Calu3 (cell line): Measurements from ENCODE around the gene NKD1. TPM values are rescaled to one million over a fixed set of nuclear protein-coding genes. Genes with fewer than 3 reads are reported as not detected.

Experiments used
- BruUV-seq: library from RNA; stranded (reverse); fragments of 400-500 nt; replicated peaks from 2 replicates; lab custom pipeline; 2021; lab: Mats Ljungman, UMichigan
- CTCF ChIA-PET: fragments of 300-600 bp; sonication (Branson Sonifier 250); formaldehyde crosslinking; loops from one replicate; lab custom pipeline; 2022; ENCODE audit warnings: antibody characterized with exemption; lab: Charles Lee
- DNase-seq: peaks from one replicate; pipeline ENCODE4 v3.0.0; 2022
- H3K27ac Mint-ChIP-seq: one replicate; pipeline ENCODE4 v1.8.0; 2022; ENCODE audit warnings: mixed read lengths; ENCODE audit not compliant: unreplicated experiment
- H3K27me3 Mint-ChIP-seq: one replicate; pipeline ENCODE4 v1.8.0; 2022; ENCODE audit warnings: mixed read lengths; ENCODE audit not compliant: unreplicated experiment
- H3K36me3 Mint-ChIP-seq: one replicate; pipeline ENCODE4 v1.8.0; 2022; ENCODE audit warnings: mild to moderate bottlenecking, moderate library complexity, mixed read lengths; ENCODE audit not compliant: insufficient read depth, unreplicated experiment
- H3K4me1 Mint-ChIP-seq: one replicate; pipeline ENCODE4 v1.8.0; 2022; ENCODE audit warnings: mild to moderate bottlenecking, low read depth, mixed read lengths; ENCODE audit not compliant: unreplicated experiment
- H3K4me3 Mint-ChIP-seq: one replicate; pipeline ENCODE4 v1.8.0; 2022; ENCODE audit warnings: mild to moderate bottlenecking, low read depth, moderate library complexity, mixed read lengths; ENCODE audit not compliant: unreplicated experiment
- H3K9me3 Mint-ChIP-seq: one replicate; pipeline ENCODE4 v1.8.0; 2022; ENCODE audit warnings: low read depth, mixed read lengths; ENCODE audit not compliant: unreplicated experiment
- intact Hi-C: fragments of 100-400 bp; cut with micrococcal nuclease; formaldehyde crosslinking; loops from one replicate; pipeline ENCODE4 v1.10.0; 2022; ENCODE audit not compliant: unreplicated experiment
- total RNA-seq: library from RNA; stranded (reverse); gene quantifications from 2 replicates; pipeline ENCODE4 v1.2.3, GENCODE V29; 2022
- TF ChIP-seq, protein P1 (sequence below): fragments of 200-600 bp; IDR thresholded peaks from one replicate; pipeline ENCODE4 v1.8.0; 2022; ENCODE audit warnings: antibody characterized with exemption; ENCODE audit not compliant: unreplicated experiment

Gene NKD1
- total RNA-seq, 1 experiment from 2014 or later, result 0.31 TPM

DNA sequence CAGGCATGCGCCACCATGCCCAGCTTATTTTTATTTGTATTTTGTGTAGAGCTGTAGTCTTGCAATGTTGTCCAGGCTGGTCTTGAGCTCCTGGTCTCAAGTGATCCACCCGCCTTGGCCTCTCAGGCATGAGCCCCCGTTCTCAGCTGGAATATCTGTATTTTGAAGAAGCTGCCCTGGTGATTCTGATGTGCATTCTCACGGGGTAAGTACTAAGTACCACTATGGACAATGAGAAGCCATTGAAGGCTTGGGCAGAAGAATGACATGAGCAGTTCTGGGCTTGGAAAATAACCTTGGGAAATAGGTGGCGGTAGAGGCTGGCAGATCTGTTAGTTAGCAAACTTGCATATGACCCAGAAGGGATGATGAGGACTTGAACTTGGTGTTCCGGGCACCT is 15.6 kb upstream of the NKD1 start:
- DNase-seq, result no peak
- H3K9me3 Mint-ChIP-seq, result peaks cover 5% of the 10 kb centered on the region
- no peak overlapping the region for H3K4me3 Mint-ChIP-seq
- TF ChIP-seq, protein P1, sequence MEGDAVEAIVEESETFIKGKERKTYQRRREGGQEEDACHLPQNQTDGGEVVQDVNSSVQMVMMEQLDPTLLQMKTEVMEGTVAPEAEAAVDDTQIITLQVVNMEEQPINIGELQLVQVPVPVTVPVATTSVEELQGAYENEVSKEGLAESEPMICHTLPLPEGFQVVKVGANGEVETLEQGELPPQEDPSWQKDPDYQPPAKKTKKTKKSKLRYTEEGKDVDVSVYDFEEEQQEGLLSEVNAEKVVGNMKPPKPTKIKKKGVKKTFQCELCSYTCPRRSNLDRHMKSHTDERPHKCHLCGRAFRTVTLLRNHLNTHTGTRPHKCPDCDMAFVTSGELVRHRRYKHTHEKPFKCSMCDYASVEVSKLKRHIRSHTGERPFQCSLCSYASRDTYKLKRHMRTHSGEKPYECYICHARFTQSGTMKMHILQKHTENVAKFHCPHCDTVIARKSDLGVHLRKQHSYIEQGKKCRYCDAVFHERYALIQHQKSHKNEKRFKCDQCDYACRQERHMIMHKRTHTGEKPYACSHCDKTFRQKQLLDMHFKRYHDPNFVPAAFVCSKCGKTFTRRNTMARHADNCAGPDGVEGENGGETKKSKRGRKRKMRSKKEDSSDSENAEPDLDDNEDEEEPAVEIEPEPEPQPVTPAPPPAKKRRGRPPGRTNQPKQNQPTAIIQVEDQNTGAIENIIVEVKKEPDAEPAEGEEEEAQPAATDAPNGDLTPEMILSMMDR, result no peak
- no peak overlapping the region for H3K27ac Mint-ChIP-seq
- intact Hi-C loops, result no loop called here
- peaks cover 84% of the 10 kb centered on the region for H3K27me3 Mint-ChIP-seq
- CTCF ChIA-PET, result no interaction called here
- H3K36me3 Mint-ChIP-seq, result no peaks in the 10 kb centered on the region
- no TSS peak for BruUV-seq
- H3K4me1 Mint-ChIP-seq, result no peaks in the 10 kb centered on the region

DNA sequence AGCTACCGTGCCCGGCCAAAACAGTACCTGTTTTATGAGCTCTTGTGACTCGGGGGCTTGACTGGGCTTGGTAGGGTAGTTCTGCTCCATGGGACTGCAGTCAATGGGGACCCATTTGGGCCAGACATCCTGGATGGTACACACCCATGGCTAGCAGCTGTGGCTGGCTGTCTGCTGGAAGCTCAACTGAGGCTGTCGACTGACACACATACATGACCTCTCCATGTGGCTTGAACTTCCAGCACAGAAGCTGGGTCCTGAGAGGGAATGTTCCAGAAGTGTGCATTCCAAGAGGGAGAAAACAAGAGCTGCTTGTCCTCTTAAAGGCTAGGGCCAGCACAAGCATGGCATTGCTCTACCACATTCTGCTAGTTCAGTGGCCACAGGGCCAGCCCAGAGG is 14.9 kb upstream of the NKD1 start:
- TF ChIP-seq, protein P1, result no peak
- no peak overlapping the region for H3K27ac Mint-ChIP-seq
- BruUV-seq, result no TSS peak
- DNase-seq, result no peak
- H3K27me3 Mint-ChIP-seq, result peaks cover 77% of the 10 kb centered on the region
- no peaks in the 10 kb centered on the region for H3K4me1 Mint-ChIP-seq
- no peaks in the 10 kb centered on the region for H3K36me3 Mint-ChIP-seq
- peaks cover 5% of the 10 kb centered on the region for H3K9me3 Mint-ChIP-seq
- CTCF ChIA-PET, result no interaction called here
- intact Hi-C loops, result no loop called here
- no peak overlapping the region for H3K4me3 Mint-ChIP-seq

DNA sequence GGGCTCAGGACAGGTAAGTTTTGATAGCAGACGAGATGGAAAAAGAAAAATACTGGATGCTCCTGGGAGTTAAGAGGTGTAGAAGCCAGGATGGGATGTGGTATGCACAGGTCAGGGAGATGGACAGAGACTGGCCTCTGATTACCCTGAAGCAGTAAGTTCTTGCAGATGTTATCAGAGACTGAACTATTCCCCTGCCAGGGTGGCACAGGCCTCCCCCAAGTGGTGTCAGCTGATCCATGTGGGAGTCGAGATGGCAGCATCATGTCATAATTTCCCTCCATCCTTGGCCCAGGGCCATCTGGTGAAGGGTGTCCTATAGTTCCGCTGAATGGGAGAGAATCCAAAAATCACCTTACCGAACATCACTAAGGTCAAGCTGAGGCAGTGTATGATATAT is 14.1 kb upstream of the NKD1 start:
- no TSS peak for BruUV-seq
- Mint-ChIP-seq H3K27ac (no peak overlapping the region), H3K27me3 (peaks cover 75% of the 10 kb centered on the region), H3K9me3 (peaks cover 2% of the 10 kb centered on the region), H3K36me3 (no peaks in the 10 kb centered on the region), H3K4me1 (no peaks in the 10 kb centered on the region), H3K4me3 (no peak overlapping the region)
- intact Hi-C loops, result no loop called here
- CTCF ChIA-PET, result interaction anchor here (1.3 kb wide), 1 partner anchor 163 kb away, joined by 3 read pairs; no protein-coding TSS in a partner anchor
- TF ChIP-seq, protein P1, result no peak
- no peak for DNase-seq

DNA sequence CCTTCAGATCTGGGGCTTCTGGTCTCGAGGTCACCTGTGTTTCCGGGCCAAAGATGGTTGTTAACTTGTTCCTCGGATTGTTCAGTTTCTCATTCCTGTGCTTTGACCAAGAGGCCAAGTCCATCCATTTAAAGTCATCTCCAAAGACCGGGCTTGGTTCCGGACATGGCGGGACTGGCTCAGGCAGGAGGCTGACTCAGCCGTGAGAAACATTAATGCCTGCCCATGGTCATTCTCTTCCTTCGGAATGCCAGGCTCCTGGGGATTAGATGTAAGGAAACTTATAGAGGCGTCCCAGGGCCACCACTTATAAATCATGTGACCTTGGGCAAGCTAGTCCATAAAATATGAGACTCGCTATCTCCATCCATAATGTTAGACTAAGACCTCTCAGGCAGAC is 13.6 kb upstream of the NKD1 start:
- TF ChIP-seq, protein P1, result no peak
- CTCF ChIA-PET, result interaction anchor here (0.6 to 1.3 kb wide), 2 partner anchors 10 to 163 kb away, joined by 3 to 5 read pairs; no protein-coding TSS in a partner anchor
- BruUV-seq, result no TSS peak
- Mint-ChIP-seq H3K4me3 (no peak overlapping the region), H3K27me3 (peaks cover 80% of the 10 kb centered on the region), H3K9me3 (peaks cover 2% of the 10 kb centered on the region), H3K4me1 (no peaks in the 10 kb centered on the region), H3K27ac (no peak overlapping the region), H3K36me3 (no peaks in the 10 kb centered on the region)
- intact Hi-C loops, result no loop called here
- no peak for DNase-seq
